Gastrocnemius medialis (tissue), 4 donors: ENCODE data around the gene SEMA6B. TPM values are rescaled to one million over a fixed set of nuclear protein-coding genes. Genes with fewer than 3 reads are reported as not detected.

ENCODE experiments used
- ATAC-seq, 2 donors: fragments of 150-250 bp; one replicate each; pipeline ENCODE4 v1.9.1; 2016
- DNase-seq, 2 donors: peaks; one replicate each; pipeline ENCODE4 v3.0.0-alpha.2; 2019
- H3K27ac ChIP-seq, 4 donors: fragments of 200-600 bp; sonication (generic); 1 replicate in 1 of 4; 2 replicates in 3 of 4; pipeline ENCODE4 v1.5.1; 2016 to 2018; ENCODE audit warnings: mild to moderate bottlenecking in 2 of 4, moderate library complexity in 1 of 4
- H3K27me3 ChIP-seq, 3 donors: fragments of 200-600 bp; sonication (generic) in 2 of 3; 1 replicate in 1 of 3; 2 replicates in 2 of 3; pipeline versions ENCODE4 v1.5.1 to v1.6.0; 2016 to 2019; ENCODE audit warnings: mild to moderate bottlenecking in 1 of 3, moderate library complexity in 1 of 3
- H3K36me3 ChIP-seq, 2 donors: fragments of 200-600 bp; sonication (generic) in 1 of 2; one replicate each; pipeline ENCODE4 v1.5.1; 2017 to 2018
- H3K4me1 ChIP-seq, 2 donors: fragments of 200-600 bp; sonication (generic) in 1 of 2; one replicate each; pipeline ENCODE4 v1.5.1; 2016 to 2017; ENCODE audit warnings: mild to moderate bottlenecking in 2 of 2
- H3K4me3 ChIP-seq, 4 donors: fragments of 200-600 bp; sonication (generic) in 3 of 4; 1 replicate in 1 of 4; 2 replicates in 3 of 4; pipeline ENCODE4 v1.5.1; 2016 to 2019; ENCODE audit warnings: mild to moderate bottlenecking in 2 of 4
- H3K9me3 ChIP-seq, 3 donors: fragments of 200-600 bp; sonication (generic) in 2 of 3; 1 replicate in 1 of 3; 2 replicates in 2 of 3; pipeline ENCODE4 v1.5.1; 2016 to 2019
- POLR2A ChIP-seq, 2 donors: fragments of 450-650 bp; IDR thresholded peaks; one replicate each; pipeline ENCODE4 v1.6.1; 2017; ENCODE audit warnings: antibody characterized with exemption in 2 of 2, mild to moderate bottlenecking in 2 of 2, moderate library complexity in 2 of 2
- in situ Hi-C, 4 donors: fragments of 200-750 bp; cut with MboI; loops; one replicate each; pipeline versions ENCODE4 v1.15.0 to v1.8.0; 2017; ENCODE audit warnings: low sequenced_read_pairs in 4 of 4
- intact Hi-C: fragments of 100-400 bp; cut with DNase I; formaldehyde crosslinking; loops from one replicate; pipeline ENCODE4 v1.15.1; 2023; ENCODE audit warnings: low total_unique reads
- total RNA-seq, 4 donors: library from RNA; depleted of rRNA; stranded (reverse); fragments of >200 nt; gene quantifications; one replicate each; pipeline versions ENCODE4 v1.1.0 to v1.2.3, GENCODE V29; 2016
- TF ChIP-seq, protein P1 (sequence below), 5 experiments: fragments of 450-650 bp in 3 of 5; fragments of 200-600 bp in 2 of 5; sonication (generic) in 2 of 5; IDR thresholded peaks in 4 of 5; conservative IDR thresholded peaks in 1 of 5; 1 replicate in 4 of 5; 2 replicates in 1 of 5; pipeline ENCODE4 v1.5.1; 2016 to 2019; ENCODE audit warnings: antibody characterized with exemption in 5 of 5, mild to moderate bottlenecking in 3 of 5, moderate library complexity in 3 of 5

The SEMA6B gene
- total RNA-seq, 4 donors from 2014 or later = 1.4 to 3.3 (median 2.6) TPM

DNA sequence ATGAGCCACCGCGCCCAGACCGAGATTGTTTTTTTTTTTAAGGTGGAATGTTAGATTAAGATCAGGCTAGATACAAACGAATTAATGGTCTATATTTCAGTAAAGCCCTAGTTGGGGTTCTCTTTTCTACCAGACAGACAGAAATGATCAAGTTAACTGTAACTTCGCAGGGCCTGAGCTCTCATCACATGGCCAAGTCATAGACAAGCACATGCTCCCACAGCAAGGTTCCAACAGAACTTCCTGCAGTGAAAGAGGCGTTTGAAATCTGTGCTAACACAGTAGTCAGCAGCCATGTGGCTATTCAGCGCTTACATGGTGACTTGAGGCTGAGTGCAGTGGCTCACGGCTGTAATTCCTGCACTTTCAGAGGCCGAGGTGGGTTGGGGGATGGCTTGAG, 34.7 kb upstream of the SEMA6B start:
- no peak overlapping the region for H3K27ac ChIP-seq
- no peak overlapping the region for H3K4me3 ChIP-seq
- H3K27me3 ChIP-seq = peaks cover 29 to 43% (median 33%) of the 10 kb centered on the region in 3 donors
- no peak for TF ChIP-seq POLR2A (IDR thresholded peaks at IDR 0.05)
- TF ChIP-seq, protein P1, sequence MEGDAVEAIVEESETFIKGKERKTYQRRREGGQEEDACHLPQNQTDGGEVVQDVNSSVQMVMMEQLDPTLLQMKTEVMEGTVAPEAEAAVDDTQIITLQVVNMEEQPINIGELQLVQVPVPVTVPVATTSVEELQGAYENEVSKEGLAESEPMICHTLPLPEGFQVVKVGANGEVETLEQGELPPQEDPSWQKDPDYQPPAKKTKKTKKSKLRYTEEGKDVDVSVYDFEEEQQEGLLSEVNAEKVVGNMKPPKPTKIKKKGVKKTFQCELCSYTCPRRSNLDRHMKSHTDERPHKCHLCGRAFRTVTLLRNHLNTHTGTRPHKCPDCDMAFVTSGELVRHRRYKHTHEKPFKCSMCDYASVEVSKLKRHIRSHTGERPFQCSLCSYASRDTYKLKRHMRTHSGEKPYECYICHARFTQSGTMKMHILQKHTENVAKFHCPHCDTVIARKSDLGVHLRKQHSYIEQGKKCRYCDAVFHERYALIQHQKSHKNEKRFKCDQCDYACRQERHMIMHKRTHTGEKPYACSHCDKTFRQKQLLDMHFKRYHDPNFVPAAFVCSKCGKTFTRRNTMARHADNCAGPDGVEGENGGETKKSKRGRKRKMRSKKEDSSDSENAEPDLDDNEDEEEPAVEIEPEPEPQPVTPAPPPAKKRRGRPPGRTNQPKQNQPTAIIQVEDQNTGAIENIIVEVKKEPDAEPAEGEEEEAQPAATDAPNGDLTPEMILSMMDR (IDR thresholded peaks at IDR 0.05 in 4 of 5, conservative IDR thresholded peaks at IDR 0.05 in 1 of 5) = no peak
- no peak for ATAC-seq
- no peaks in the 10 kb centered on the region for H3K4me1 ChIP-seq
- in situ Hi-C loops = no loop called here
- no peaks in the 10 kb centered on the region for H3K9me3 ChIP-seq
- DNase-seq = no peak
- intact Hi-C loops = no loop called here
- H3K36me3 ChIP-seq = no peaks in the 10 kb centered on the region

DNA sequence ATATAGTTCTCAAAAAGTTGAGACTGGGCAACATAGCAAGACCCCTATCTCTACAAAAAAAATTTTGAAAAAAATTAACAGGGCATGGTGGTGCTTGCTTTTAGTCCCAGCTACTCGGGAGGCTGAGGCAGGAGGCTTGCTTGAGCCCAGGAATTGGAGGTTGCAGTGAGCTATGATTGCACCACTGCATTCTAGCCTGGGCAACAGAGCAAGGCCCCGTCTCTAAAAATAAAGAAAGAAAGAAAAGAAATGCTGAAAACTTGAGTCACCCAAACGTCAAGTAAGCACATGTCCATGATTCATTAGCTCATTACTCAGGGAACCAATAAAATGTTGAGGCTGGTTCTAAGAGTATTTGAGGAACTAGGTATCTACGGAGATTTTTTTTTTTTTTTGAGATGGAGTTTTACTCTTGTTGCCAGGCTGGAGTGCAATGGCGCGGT, 33.9 kb upstream of the SEMA6B start:
- DNase-seq = no peak
- Histone ChIP-seq H3K36me3 (no peaks in the 10 kb centered on the region), H3K4me3 (no peak overlapping the region), H3K9me3 (no peaks in the 10 kb centered on the region), H3K4me1 (no peaks in the 10 kb centered on the region), H3K27me3 (peaks cover 21 to 35% (median 26%) of the 10 kb centered on the region in 3 donors), H3K27ac (no peak overlapping the region)
- in situ Hi-C loops = no loop called here
- no peak for ATAC-seq
- intact Hi-C loops = no loop called here
- TF ChIP-seq, protein P1 (IDR thresholded peaks at IDR 0.05 in 4 of 5, conservative IDR thresholded peaks at IDR 0.05 in 1 of 5) = no peak
- no peak for TF ChIP-seq POLR2A (IDR thresholded peaks at IDR 0.05)

DNA sequence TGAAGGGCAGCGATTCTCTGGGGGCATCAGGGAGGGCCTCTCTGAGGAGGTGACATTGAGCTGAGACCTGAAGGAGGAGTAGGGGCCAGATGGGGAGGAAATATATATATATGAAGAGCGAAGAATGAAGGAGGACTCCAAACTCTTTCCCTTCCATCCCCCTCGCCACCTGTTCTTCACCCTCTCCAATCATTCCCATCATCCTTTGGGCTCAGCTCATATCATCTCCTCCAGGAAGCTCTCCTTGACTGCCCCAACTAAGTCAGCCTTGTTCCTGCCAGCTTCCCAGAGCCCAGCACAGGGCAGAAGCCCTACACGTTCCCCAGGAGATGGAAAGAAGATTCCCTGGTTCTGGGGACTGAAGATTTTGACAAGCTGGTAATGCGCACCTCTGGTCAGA, 33.0 kb upstream of the SEMA6B start:
- intact Hi-C loops = no loop called here
- in situ Hi-C loops = no loop called here
- TF ChIP-seq POLR2A (IDR thresholded peaks at IDR 0.05) = no peak
- TF ChIP-seq, protein P1 (IDR thresholded peaks at IDR 0.05 in 4 of 5, conservative IDR thresholded peaks at IDR 0.05 in 1 of 5) = no peak
- Histone ChIP-seq H3K4me1 (no peaks in the 10 kb centered on the region), H3K9me3 (no peaks in the 10 kb centered on the region), H3K4me3 (no peak overlapping the region), H3K27me3 (peaks cover 17 to 27% (median 22%) of the 10 kb centered on the region in 3 donors), H3K27ac (no peak overlapping the region), H3K36me3 (no peaks in the 10 kb centered on the region)
- ATAC-seq (no peak), DNase-seq (no peak)

DNA sequence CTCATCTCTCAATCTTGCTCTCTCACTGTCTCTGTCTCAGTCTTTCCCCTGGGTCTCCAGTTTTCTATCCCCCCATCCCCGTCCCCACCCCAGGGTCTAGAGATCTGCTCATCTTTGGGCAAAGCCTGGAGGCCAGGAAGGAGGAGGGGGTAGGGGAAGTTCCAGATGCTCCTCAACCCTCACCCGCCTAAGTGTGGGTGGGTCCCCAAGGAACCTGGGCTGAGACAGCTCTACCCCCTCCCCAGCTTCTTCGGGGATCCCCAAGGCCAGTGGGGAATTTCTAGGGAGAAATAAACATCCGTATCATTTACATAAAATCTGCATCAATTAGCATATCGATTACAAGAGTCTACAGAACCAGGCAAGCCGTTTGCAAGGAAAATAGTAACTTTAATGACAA, 31.8 kb upstream of the SEMA6B start:
- no peaks in the 10 kb centered on the region for H3K36me3 ChIP-seq
- ATAC-seq (no peak), DNase-seq (no peak)
- no peak for TF ChIP-seq POLR2A (IDR thresholded peaks at IDR 0.05)
- TF ChIP-seq, protein P1 (IDR thresholded peaks at IDR 0.05 in 4 of 5, conservative IDR thresholded peaks at IDR 0.05 in 1 of 5) = no peak
- H3K4me1 ChIP-seq = no peaks in the 10 kb centered on the region
- H3K4me3 ChIP-seq = no peak overlapping the region
- H3K27ac ChIP-seq = no peak overlapping the region
- intact Hi-C loops = no loop called here
- H3K9me3 ChIP-seq = no peaks in the 10 kb centered on the region
- in situ Hi-C loops = no loop called here
- peaks cover 8 to 16% (median 13%) of the 10 kb centered on the region in 3 donors for H3K27me3 ChIP-seq

DNA sequence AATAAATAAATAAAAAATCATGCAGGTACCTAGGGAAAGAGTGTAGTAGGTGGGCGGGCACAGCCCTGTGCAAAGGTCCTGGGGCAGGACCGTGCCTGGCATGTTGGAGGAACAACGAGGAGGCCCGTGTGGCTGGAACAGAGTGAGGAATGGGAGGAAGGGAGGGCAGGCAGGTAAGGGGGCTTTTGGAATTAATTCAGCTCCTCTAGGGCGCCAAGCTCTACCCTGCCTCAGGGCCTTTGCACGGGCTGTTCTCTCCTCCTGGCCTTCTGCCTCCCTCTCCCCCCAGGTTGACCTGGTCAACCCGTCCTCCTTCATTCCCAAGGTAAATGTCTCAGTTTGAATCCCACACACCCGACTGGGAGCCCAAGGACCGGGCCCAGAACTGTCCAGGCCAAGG, 31.1 kb upstream of the SEMA6B start:
- no peak overlapping the region for H3K27ac ChIP-seq
- TF ChIP-seq POLR2A (IDR thresholded peaks at IDR 0.05) = no peak
- TF ChIP-seq, protein P1 (IDR thresholded peaks at IDR 0.05 in 4 of 5, conservative IDR thresholded peaks at IDR 0.05 in 1 of 5) = no peak
- intact Hi-C loops (no loop called here), in situ Hi-C loops (no loop called here)
- DNase-seq = no peak
- H3K27me3 ChIP-seq = peaks cover 4 to 13% (median 10%) of the 10 kb centered on the region in 3 donors
- H3K36me3 ChIP-seq = no peaks in the 10 kb centered on the region
- H3K4me3 ChIP-seq = no peak overlapping the region
- no peaks in the 10 kb centered on the region for H3K9me3 ChIP-seq
- ATAC-seq = no peak
- no peaks in the 10 kb centered on the region for H3K4me1 ChIP-seq
